GM15510 (cell line): ENCODE measurements around the gene BPIFB2.

Source experiments
- POLR2A ChIP-seq: IDR thresholded peaks from 3 replicates; pipeline ENCODE4 v1.6.1; 2011; ENCODE audit warnings: borderline replicate concordance; ENCODE audit not compliant: insufficient read length; ENCODE audit errors: extremely low read depth

BPIFB2 gene

DNA sequence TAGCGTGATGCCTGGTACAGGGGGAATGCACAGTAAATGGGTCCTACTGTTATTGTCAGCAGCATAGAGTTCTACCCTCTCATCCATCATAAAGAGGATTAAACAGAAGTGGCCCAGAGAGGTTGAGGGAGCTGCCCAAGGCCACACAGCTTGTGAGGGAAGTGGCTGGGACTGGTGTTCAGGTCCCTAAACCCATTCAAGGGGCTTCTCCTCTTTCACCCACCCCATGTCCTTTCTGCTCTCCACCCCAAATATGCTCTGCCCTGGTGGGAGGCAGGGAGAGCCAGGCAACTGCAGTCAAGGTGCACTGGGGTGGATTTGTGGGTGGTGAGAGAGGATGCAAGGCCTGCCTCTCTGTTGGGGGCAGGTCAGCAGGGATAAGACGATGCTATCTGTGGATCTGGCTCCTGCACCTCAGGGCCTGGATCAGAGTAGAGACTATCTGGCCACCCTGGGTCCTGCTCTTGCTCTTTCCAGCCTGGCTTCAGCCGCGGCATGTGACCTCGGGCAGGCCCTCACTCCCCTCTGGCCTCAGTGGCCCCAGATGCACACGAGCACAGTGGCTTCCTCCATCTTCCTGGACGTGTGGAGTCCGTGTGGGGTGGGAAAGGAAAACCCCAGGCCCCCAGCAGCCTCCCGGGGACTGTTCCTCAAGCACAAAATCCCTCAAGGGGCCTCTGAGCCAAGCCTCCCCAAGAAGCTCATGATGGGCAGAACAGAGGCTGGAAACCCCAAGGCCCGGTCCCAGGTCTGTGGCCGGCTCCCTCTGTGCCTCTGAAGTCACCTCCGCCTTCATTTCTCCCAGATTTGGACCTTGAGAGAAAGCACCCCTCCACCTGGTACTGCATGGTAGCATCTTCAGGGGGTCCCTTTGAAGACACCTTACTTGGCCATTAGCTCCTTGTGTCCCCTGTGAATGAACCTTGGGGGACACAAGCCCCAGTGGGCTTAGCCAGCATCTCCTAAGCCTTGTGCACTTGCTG, 20.6 kb downstream of the BPIFB2 start:
- no peak for TF ChIP-seq POLR2A

DNA sequence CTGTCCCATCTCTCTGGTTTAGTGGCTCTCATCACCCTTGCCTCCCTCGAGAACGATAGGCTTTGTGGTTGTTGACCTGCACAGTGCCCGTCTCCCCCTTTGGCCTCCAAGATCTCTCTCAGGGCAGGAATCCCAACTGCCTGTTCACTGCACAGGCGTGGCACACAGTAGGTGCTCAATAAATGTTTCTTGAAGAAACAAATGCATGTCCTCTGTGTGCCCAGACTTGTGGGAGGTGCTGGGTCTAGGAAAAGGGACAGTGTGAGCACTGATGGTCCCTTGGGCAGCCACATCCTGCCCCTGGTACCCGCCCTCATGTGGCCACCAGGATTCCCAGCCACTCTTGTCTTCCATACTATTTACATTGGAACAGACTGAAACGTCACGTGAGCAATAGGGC, 21.4 kb downstream of the BPIFB2 start:
- no peak for TF ChIP-seq POLR2A

DNA sequence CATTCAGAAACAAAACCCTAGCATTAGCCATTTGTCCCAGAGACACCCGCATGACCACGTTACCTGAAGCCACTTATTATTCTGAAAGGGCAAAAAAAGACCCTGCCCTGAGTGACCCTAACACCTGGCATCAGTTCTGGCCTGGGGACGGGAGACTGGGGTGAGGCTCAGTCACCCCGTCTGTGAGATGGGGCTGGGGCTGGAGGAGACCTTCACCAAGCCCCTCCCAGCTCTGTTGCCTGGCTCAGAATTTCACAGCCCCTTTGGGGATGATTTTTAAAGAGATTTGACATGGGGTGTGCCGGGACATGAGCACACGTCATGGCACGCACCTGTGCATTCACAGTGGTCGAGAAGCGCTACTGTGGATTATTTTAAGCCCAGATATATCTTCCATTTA, 22.6 kb downstream of the BPIFB2 start:
- no peak for TF ChIP-seq POLR2A

DNA sequence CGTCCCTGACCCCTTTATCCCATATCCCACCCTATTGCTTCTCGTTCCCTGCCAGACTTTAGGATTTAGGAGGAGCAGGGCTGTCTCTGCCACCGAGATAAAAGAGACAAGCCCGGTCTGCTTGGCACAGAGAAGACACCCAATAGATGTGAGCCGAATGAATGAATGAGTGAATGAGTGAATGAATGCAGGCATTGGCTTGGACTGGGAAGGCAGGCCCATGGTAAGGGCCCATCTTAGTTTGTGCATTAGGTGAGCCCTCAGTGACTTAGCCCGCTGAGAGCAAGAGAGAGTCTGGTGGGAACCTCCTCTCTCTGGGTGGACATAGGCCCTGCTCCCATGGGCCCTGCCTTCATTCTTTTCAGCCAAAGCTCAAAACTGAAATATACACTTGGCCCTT, 23.1 kb downstream of the BPIFB2 start:
- no peak for TF ChIP-seq POLR2A

DNA sequence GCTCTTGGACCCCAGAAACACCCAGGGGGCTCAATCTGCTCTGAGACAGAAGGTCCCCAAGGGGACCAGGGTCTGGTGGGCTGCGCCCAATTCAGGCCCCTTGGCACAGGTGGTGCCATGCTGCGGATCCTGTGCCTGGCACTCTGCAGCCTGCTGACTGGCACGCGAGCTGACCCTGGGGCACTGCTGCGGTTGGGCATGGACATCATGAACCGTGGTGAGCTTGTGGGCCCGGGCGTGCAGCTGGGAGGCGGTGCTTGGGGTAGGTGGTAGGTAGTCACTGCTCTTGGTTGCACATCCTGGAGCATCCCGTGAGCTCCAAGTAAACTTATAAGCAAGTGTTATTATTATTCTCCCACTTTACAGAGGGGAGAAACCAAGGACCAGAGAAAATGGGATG, 24.0 kb downstream of the BPIFB2 start, which contains the start of gene BPIFB6:
TSS of gene BPIFB6 (plus strand) at position 118 of the 400 bp plus-strand sequence. CDS start at position 118, 0 bp downstream.
- no peak for TF ChIP-seq POLR2A

DNA sequence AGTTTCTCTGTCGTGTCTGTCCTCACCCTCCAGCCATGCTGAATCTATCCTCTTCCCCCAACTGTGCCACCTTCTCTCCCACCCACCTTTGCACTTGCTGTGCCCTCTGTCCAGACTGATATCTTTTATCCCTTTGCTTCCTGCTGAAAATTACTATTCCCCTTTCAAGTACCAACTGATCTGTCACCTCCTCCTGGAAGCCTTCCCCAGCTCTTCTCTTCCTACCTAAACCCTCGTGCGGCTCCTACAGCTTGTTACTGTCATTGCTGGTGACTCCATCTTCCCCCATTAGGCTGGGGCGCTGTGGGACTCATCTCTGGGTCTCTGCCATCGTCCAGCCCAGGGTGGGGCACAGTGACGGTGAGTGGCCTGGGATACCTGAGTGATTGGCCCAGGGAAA, 25.1 kb downstream of the BPIFB2 start:
- TF ChIP-seq POLR2A = no peak

DNA sequence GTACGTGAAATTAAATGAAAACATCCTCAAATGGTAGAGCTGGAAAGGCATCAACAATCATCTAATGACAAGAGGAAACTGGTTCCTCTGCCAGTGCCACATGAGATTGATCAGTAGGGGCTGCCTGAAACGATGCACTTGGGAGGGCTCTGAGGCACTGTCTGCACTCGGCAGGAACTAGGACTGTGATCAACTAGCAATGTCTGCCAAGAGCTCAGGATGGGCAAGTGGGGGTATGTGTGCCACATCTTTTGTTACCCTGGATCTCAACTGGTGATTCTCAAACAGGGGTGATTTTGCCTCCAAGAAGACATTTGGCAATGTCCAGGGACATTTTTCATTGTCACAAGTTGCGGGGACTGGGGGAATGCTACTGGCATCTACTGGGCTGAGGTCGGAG, 25.9 kb downstream of the BPIFB2 start:
- no peak for TF ChIP-seq POLR2A

DNA sequence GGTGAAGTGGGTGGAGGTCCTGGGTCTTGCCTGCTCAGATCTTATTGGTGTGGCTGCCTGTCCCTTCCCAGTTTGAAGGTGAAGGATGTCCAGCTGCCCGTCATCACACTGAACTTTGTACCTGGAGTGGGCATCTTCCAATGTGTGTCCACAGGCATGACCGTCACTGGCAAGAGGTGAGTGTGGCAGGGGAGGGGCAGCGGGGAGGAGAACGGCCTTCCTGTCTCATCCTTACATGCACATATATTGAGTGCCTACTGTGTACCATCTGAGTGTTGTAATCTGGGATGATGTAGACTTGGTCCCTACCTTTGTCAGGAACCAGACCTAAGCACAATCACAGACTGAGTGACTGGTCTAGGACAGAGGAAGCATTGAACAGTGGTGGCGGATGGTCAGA, 26.6 kb downstream of the BPIFB2 start:
- TF ChIP-seq POLR2A = no peak

DNA sequence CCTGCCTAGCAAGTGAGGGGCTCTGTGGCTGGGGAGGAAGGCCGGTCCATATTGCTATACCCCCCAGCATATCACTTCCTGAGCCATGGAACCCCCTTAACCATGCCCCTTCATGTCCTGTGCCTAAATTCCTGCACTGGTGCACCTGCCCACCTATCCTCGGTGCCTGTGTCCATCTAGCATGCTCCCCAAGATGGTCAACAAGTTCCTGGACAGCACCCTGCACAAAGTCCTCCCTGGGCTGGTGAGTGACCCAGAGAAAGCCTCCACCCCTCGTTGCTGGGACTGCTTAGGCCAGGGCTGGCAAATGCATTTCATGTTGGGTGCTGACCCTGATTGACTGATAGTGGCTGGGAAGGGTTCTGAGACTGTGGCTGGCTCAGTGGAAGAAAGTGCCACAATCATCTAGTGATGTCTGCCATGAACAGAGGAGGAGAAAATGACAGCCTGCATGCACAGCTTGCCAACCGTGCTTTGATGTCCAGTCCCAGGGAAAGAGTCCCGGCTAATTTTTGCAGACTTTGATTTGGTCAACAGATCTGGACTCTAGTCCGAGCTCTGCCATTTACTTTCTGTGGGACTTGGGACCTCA, 27.5 kb downstream of the BPIFB2 start:
- no peak for TF ChIP-seq POLR2A

DNA sequence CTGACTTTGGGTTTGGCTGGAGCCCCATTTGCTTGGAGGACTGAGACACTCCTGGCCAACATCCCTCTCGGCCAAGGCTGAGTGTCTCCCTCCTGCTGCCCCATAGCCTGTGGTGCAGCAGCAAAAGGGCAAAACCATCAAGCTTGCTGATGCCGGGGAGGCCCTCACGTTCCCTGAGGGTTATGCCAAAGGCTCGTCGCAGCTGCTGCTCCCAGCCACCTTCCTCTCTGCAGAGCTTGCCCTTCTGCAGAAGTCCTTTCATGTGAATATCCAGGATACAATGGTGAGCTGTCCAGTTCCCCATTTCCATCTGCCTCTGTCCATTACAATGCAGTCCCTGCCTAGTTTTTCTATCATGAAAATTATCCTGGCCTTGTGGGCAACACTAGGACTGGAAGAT, 30.0 kb downstream of the BPIFB2 start:
- TF ChIP-seq POLR2A = no peak

DNA sequence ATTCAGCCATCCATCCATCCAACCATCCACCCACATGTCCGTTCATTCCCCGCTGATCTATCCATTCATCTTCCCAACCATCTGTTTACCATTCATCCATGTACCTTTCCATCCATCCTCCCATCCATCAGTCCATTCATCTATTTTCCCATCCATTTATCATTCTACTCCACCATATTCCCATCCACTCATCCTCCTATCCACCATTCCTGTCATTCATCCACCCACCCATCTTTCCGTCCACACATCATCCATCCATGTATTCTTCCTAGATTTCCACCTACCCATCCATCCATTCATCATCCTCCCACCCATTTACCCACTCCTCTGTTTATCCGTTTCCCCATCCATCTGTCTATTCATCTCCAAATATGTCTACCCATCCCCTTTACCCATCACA, 30.7 kb downstream of the BPIFB2 start:
- TF ChIP-seq POLR2A = no peak

DNA sequence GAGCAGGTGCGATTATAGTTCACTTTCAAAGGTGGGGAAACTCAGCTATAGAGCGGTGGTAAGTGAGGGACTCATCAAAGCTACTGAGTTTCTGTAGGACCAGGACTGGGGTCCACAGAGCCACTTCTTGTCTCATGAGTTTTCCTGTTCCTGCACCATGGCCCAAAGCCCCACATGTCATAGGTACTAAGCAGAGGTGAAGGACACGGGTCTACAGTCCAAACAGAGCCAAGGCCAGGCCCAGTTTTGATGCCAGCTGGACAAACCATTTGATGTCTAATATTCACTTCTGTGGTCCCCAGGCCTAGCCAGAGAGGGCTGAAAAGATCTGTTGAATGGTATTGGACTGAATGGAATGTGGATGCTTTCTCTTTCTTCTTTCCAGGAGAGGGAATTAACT, 34.9 kb downstream of the BPIFB2 start:
- no peak for TF ChIP-seq POLR2A

DNA sequence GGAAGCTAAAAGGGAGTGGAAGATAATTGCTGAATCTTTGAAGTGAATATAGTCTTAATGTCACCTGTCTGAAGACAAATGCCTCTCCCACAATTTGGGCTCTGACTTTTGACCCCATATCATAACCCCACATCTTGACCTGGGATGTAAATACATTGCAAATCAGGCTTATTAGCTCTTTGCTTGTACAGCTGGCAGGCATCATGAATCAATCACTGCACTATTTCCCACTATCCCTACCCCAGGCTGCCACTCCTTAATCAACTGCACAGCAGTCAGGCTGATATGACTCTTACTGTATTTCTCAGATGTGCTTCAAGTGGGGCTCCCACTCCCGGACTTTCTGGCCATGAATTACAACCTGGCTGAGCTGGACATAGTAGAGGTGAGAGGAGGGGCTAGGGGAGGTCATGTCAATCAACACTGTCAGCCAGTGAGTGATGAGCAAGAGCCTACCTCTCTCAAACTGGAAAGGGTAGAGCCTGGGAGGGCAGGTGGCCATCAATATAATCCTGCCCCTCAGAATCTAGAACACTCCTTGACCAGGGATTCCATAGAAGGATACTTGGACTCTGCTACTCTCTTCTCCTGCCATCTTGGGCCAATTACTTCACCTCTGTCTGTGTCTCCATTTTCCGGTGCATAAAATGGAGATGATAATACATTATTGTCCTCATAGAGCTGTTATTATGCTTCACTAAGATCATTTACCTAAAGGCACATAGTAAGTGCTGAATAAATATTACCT, 35.7 kb downstream of the BPIFB2 start:
- no peak for TF ChIP-seq POLR2A

DNA sequence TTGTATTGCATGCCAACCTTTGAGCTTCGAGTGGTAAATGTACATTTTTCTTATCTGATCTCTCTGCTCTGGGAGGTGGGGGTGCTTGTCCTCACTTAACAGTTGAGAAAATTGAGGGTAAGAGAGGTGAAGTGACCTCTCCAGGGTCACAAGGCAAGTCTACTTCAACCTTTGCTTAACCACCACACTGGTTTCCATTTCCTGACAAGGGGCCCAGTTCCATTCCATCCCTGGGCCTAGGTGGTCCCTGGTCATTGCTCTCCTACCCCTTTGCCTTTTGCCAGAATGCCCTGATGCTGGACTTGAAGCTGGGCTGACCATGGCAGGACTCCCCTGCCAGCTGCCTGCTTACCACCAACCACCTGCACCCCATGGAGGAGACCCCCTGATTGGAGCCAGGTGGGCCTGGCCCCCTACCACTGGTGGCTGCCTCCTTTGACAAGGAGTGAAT, 36.3 kb downstream of the BPIFB2 start:
- TF ChIP-seq POLR2A = no peak

DNA sequence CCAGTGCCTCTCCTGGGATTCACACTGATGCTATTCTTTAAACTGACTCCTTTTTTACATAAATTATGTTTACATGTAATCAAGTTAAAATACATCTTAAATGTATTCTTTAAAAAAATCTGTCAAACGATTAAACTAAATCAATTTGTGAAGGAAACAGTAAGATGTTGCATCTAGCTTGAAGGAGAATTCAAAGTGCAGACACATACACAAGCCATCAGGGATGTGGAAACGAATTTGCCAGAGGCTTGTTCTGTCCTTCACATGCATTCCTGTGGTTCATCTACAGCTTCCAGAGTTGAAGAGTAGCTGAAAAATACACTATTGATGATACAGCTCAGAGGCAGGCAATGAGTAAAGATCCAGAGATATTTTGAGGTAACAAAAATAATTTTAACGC, 38.9 kb downstream of the BPIFB2 start:
- no peak for TF ChIP-seq POLR2A
